Measurements from ENCODE around the gene CALHM5.

Gene CALHM5

GRCh38 chr6:116556065-116556464, 44.6 kb downstream of the CALHM5 start:
- no peak for DNase-seq

- DNase-seq = no peak
Measured at GRCh38 chr6:116556814-116557415, 45.5 kb downstream of the CALHM5 start.

- no peak for DNase-seq
Measured at GRCh38 chr6:116557893-116558292, 46.5 kb downstream of the CALHM5 start.

- no peak for DNase-seq
Measured at GRCh38 chr6:116560130-116560529, 48.7 kb downstream of the CALHM5 start.

- peak; percentile 72 for DNase-seq
Measured at GRCh38 chr6:116561377-116562018, 50.1 kb downstream of the CALHM5 start.

GRCh38 chr6:116562019-116562403, 50.6 kb downstream of the CALHM5 start:
- no peak for DNase-seq

GRCh38 chr6:116562614-116563013, 51.2 kb downstream of the CALHM5 start:
- DNase-seq = no peak

- DNase-seq = no peak
Measured at GRCh38 chr6:116563830-116564229, 52.4 kb downstream of the CALHM5 start.

GRCh38 chr6:116564311-116564710, 52.9 kb downstream of the CALHM5 start:
- DNase-seq = no peak

GRCh38 chr6:116564921-116565872, 53.8 kb downstream of the CALHM5 start:
- no peak for DNase-seq

- no peak for DNase-seq
Measured at GRCh38 chr6:116568111-116568510, 56.7 kb downstream of the CALHM5 start.

- DNase-seq = no peak
Measured at GRCh38 chr6:116568821-116569755, 57.6 kb downstream of the CALHM5 start.

- peak; percentile 99 for DNase-seq
Measured at GRCh38 chr6:116570856-116571682, 59.6 kb downstream of the CALHM5 start, which contains the start of gene RWDD1. RWDD1 (plus strand) TSS chr6:116571504; CDS start chr6:116571583, 79 bp downstream.

GRCh38 chr6:116571683-116572000, 60.2 kb downstream of the CALHM5 start:
- DNase-seq = no peak

GRCh38 chr6:116572162-116572561, 60.7 kb downstream of the CALHM5 start:
- DNase-seq = no peak
